Tongue (tissue), 2 donors: Measurements from ENCODE around the gene RAB36. TPM values are rescaled to one million over a fixed set of nuclear protein-coding genes. Genes with fewer than 3 reads are reported as not detected.
"Not testable (repeated sequence)": the region's sequence is repeated elsewhere in the genome, so short reads cannot be mapped to it uniquely, and the experiment has no call there.

Experiments used
- DNase-seq: peaks from one replicate; pipeline ENCODE4 v3.0.0-alpha.2; 2015
- total RNA-seq: library from RNA; depleted of rRNA; stranded (reverse); fragments of >200 nt; gene quantifications from one replicate; pipeline ENCODE4 v1.2.3, GENCODE V29; 2014

Gene RAB36
- total RNA-seq, 1 donor from 2014 or later, result 3.4 TPM

- no peak for DNase-seq
Observed at GRCh38 chr22:23121000-23121421, 24.3 kb upstream of the RAB36 start.

DNA sequence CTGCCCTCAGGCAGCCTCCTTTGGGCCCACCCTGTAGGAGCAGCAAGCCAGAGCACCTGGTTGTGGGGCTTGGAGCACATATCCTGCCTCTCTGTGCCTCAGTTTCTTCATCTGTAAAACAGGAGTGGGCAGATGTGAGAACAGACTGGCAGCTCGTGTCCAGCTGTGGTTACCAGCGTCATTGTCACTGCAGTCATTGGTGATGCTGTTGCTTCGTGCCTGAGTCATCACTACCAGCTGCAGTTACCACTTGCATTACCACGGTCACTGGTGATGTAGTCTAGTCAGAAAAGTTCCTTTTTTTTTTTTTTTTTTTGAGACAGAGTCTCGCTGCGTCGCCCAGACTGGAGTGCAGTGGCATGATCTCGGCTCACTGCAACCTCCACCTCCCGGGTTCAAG lies 23.9 kb upstream of the RAB36 start:
- no peak for DNase-seq

- peak; percentile 64 for DNase-seq
Observed at GRCh38 chr22:23122216-23122957, 22.9 kb upstream of the RAB36 start.

GRCh38 chr22:23122992-23123803 lies 22.1 kb upstream of the RAB36 start:
- no peak for DNase-seq

DNA sequence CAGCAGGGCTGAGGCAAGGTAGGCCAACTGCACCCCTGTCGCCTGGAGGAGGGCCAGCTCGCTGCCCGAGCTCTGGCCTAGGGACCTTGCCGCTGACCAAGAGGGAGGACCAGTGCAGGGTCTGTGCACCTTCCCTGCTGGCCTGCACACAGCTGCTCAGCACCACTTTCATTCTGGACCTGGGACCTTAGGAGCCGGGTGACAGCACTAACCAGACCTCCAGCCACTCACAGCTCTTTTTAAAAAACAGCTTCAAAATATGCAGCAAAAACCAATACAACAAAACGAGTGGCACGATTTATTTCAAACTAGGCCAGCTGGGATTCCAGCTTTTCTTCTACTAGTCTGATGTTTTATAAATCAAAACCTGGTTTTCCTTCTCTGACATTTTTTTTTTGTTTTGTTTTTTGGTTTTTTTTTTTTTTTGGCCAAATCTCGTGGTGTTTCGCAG lies 21.4 kb upstream of the RAB36 start:
- no peak for DNase-seq

GRCh38 chr22:23124611-23125511 lies 20.4 kb upstream of the RAB36 start:
- DNase-seq, result no peak

DNA sequence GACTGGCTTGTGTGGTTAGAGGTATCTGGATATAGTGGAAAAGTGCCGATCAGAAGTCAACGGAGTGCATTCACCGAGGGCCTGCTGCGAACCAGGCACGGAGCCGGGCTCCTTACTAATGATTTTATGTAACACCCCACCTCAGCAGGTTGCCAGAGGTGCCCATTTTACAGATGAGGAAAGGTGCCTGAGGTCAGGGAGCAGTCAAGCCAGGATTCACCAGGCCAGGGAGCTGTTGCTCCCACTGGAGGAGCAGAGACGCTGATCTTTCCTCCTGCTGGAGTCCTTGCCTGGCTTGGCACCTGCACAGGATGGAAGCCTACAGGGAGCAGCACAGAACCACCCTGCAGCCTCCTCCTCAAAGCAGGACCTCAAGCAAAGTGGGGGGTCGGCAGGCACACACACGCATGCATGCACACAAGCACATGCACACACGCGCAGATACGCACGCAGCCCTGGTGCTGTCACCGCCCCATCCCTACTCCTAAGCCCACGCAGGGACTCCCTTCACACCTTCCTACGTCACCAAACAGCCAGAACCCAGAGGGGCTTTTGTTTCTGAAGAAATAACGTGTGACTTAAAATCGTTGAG lies 19.7 kb upstream of the RAB36 start:
- DNase-seq, result no peak

GRCh38 chr22:23126165-23127054 lies 18.9 kb upstream of the RAB36 start:
- DNase-seq, result no peak

GRCh38 chr22:23127055-23127756 lies 18.1 kb upstream of the RAB36 start:
- no peak for DNase-seq

GRCh38 chr22:23127788-23128187 lies 17.5 kb upstream of the RAB36 start:
- DNase-seq, result no peak

DNA sequence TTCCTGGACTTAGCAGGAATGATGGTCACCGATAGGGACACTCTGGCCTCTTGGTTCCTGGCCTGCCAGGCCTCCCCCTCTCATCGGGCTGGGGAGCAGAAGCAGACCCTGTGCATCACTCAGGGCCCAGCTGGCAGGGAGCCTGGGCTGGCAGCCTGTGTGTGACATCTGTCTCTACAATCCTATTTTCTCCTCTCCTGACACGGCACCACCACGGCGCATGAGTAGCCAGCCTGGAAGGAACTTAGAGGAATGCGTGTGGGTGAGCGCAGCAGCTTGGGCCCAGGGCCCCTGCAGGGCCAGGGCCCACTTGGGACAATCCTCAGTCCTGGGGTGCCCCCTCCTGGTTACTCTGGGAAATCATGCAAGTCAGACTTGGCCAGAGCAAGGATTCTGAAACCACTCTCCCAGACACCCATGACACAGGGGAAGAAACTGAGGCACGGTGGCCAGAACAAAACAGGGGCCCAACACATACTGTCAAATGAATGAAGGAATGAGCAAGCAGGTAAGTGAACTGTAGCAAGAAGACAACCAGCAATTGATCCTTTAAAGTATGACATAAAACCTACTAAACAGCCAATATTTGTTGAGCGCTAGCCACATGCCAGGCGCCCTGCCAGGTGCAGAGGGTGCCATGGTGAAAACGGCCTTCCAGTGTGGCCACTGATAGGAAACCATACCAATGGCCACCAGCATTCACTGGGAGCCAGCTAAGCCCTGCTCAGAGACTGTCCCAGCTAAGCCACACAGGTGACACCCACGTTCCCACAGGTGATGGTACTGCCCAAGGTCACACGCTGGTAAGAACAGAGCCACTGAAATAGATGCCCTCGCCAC lies 16.8 kb upstream of the RAB36 start:
- peak; percentile 93 for DNase-seq

DNA sequence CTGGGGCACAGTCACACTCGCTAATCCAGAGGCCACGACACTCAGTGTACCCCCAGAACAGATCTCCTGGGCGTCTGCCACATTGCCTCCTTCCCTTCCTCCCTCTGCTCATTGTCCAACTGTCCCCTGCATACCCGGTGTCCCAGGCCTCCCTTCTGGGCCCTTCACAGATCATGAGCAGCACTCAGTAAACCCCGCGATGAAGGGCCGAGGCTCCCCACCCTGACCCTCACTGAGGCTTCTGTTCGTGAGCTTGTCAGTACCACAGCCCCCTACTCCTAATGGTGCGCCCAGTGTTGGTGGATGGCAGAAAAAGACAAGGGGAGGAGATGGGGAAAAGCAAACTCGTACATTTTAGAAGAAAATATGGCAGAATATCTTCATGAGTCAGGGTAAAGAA lies 16.1 kb upstream of the RAB36 start:
- DNase-seq, result no peak

DNA sequence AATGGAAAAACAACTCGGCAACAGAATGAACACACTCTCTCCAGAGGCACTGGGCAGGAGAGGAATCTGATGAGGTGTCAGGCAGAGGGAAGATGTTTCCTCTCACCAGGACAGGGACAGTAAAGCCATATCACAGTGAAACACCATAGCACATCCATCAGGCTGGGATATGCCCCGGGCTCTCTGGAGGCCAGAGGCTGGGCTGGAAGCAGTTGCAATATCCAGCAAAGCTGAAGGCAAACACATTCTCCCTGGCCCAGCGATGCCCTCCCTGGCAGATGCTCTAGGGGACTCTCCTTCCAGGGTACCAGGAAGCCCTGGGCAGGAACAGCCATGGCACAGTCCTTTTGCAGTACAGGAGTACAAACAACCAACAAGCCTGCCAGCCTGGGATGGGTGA lies 14.6 kb upstream of the RAB36 start:
- DNase-seq, result no peak

DNA sequence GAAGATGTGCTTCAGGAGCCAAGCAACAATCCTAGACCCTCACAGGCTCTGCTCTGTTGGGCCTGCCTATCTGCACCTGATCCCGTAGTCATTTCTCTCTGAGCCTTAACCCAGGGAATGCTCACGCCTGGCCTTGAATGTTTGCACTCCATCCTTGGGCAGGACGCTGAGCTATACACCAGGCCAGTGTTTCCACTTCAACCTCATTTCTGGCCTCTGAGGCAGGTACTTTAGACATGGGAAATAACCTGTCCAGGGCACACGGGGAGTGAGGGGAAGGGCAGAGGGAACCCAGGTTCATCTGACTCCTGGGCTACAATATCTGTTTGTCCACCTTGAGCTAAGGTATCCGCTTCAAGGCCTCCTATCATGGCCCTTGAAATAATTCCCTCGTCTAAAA lies 13.3 kb upstream of the RAB36 start:
- DNase-seq, result no peak

DNA sequence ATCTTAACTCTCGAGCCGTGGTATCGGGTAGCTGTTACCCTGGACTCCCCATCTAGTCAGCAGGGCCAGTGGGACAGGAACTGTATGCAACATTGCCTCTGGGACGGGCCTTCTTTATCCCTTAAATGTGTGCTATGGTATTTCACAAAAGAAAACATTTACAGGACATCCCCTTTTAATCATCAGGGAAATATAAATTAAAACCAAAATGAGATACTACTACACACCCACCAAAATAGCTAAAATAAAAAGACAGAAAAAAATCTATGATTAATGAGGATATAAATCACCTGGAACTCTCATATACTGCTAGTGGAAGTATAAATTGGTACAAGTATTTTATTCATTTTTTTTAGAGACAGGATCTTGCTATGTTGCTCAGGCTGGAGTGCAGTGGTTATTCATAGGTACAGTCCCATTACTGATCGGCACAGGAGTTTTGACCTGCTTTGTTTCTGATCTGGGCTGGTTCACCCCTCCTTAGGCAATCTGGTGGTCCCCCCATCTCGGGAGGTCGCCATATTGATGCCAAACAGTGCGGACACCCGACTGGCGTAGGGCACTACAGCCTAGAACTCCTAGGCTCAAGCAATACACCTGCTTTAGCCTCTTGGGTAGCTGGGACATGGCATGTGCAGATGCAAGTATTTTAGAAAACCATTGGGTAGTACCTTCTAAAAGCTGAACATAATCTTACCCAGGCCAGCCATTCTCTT lies 12.7 kb upstream of the RAB36 start:
- DNase-seq, result no peak

DNA sequence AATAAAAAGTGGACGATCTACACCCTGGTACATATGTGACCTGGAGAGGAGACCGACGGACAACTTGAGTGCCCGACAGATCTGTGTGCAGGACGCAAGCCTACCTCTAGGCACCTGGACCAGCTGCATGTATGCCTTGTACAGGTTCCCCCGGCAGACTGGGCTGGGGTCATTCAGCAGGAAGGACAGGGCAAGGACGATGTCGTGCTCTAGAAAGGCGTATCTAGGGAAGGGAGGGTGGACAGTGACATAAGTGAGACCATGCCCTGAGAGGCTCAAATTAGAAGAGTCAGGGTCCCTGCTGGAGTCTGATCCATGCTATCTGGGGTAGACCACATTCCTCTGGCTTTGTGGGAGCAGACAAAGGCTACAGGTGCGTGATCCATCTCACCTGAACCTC lies 11.4 kb upstream of the RAB36 start:
- DNase-seq, result no peak

DNA sequence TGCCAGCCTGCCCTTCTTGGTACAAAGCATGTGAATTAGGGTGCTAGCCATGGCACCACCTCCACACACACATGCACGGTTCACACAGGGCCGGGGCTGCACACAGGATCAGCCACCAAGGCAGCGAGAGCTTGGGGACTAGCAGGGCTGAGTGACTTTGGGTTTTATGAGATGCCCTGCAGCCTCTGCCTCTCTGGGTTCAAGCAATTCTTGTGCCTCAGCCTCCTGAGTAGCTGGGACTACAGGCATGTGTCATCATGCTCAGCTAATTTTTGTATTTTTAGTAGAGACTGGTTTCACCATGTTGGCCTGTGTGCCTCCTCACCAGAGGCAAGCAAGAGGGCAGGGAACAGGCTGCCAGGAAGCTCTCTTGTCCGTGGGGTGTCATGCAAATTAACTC lies 8.3 kb upstream of the RAB36 start:
- DNase-seq, result not testable (repeated sequence)

GRCh38 chr22:23137468-23137867 lies 7.8 kb upstream of the RAB36 start:
- no peak for DNase-seq
